ENCODE data around the gene TOM1L1.
"Not testable (repeated sequence)": the region's sequence is repeated elsewhere in the genome, so short reads cannot be mapped to it uniquely, and the experiment has no call there.

Gene TOM1L1

GRCh38 chr17:54900457-54901229, at the start of gene TOM1L1:
Gene TOM1L1, plus strand, starts transcription at chr17:54900852. Its CDS starts 14 bp downstream, at chr17:54900866.
- no peak for DNase-seq (ENCODE audit: low spot score)

GRCh38 chr17:54859187-54859586, 41.5 kb upstream of the TOM1L1 start:
- no peak for DNase-seq (ENCODE audit: low spot score)

- DNase-seq (ENCODE audit: low spot score) = no peak
Observed at GRCh38 chr17:54860617-54861470, 39.8 kb upstream of the TOM1L1 start.

GRCh38 chr17:54861471-54861983, 39.1 kb upstream of the TOM1L1 start:
- DNase-seq (ENCODE audit: low spot score) = no peak

- no peak for DNase-seq (ENCODE audit: low spot score)
Observed at GRCh38 chr17:54863176-54863575, 37.5 kb upstream of the TOM1L1 start.

- DNase-seq (ENCODE audit: low spot score) = no peak
Observed at GRCh38 chr17:54864070-54864469, 36.6 kb upstream of the TOM1L1 start.

GRCh38 chr17:54864636-54865356, 35.9 kb upstream of the TOM1L1 start:
- DNase-seq (ENCODE audit: low spot score) = no peak

- DNase-seq (ENCODE audit: low spot score) = no peak
Observed at GRCh38 chr17:54867634-54868033, 33.0 kb upstream of the TOM1L1 start.

GRCh38 chr17:54870671-54871175, 29.9 kb upstream of the TOM1L1 start:
- no peak for DNase-seq (ENCODE audit: low spot score)

- DNase-seq (ENCODE audit: low spot score) = not testable (repeated sequence)
Observed at GRCh38 chr17:54875906-54876305, 24.7 kb upstream of the TOM1L1 start.

GRCh38 chr17:54876656-54877195, 23.9 kb upstream of the TOM1L1 start:
- no peak for DNase-seq (ENCODE audit: low spot score)

GRCh38 chr17:54881255-54881972, 19.2 kb upstream of the TOM1L1 start:
- DNase-seq (ENCODE audit: low spot score) = no peak

GRCh38 chr17:54882371-54882770, 18.3 kb upstream of the TOM1L1 start:
- no peak for DNase-seq (ENCODE audit: low spot score)

GRCh38 chr17:54882950-54883349, 17.7 kb upstream of the TOM1L1 start:
- no peak for DNase-seq (ENCODE audit: low spot score)

- no peak for DNase-seq (ENCODE audit: low spot score)
Observed at GRCh38 chr17:54883939-54884338, 16.7 kb upstream of the TOM1L1 start.

- no peak for DNase-seq (ENCODE audit: low spot score)
Observed at GRCh38 chr17:54887787-54888186, 12.9 kb upstream of the TOM1L1 start.

- no peak for DNase-seq (ENCODE audit: low spot score)
Observed at GRCh38 chr17:54888254-54888653, 12.4 kb upstream of the TOM1L1 start.

- no peak for DNase-seq (ENCODE audit: low spot score)
Observed at GRCh38 chr17:54888981-54889380, 11.7 kb upstream of the TOM1L1 start.

GRCh38 chr17:54891176-54891821, 9.4 kb upstream of the TOM1L1 start:
- no peak for DNase-seq (ENCODE audit: low spot score)

- DNase-seq (ENCODE audit: low spot score) = no peak
Observed at GRCh38 chr17:54892360-54892759, 8.3 kb upstream of the TOM1L1 start.

- no peak for DNase-seq (ENCODE audit: low spot score)
Observed at GRCh38 chr17:54898576-54898975, 2.1 kb upstream of the TOM1L1 start.
